Activated CD4-positive, alpha-beta T cell treated with anti-CD3 and anti-CD28 coated beads for 36 hours (primary cell): ENCODE data around the gene DTYMK. TPM values are rescaled to one million over a fixed set of nuclear protein-coding genes. Genes with fewer than 3 reads are reported as not detected.
A peak's percentile ranks its signal among the peaks of the same experiment; 100 is the strongest.

ENCODE experiments used
- ATAC-seq: fragments of 200-7000 bp; cut with Tn5 transposase; one replicate; pipeline ENCODE4 v1.10.0; 2021; ENCODE audit warnings: mild to moderate bottlenecking, moderate library complexity
- CTCF ChIA-PET: fragments of 350-600 bp; sonication (Branson Sonifier 250); formaldehyde crosslinking; loops from one replicate; lab custom pipeline; 2021; ENCODE audit warnings: antibody characterized with exemption; lab: Charles Lee
- POLR2A ChIA-PET: fragments of 350-600 bp; sonication (Branson Sonifier 250); formaldehyde crosslinking; loops from one replicate; lab custom pipeline; 2021; ENCODE audit warnings: antibody characterized with exemption, inconsistent platforms; lab: Charles Lee
- DNase-seq: peaks from one replicate; pipeline ENCODE4 v3.0.0-alpha.2; 2020
- H3K27ac Mint-ChIP-seq: one replicate; pipeline ENCODE4 v1.8.0; 2021; ENCODE audit warnings: mixed read lengths
- H3K27me3 Mint-ChIP-seq: one replicate; pipeline ENCODE4 v1.8.0; 2021; ENCODE audit warnings: mixed read lengths
- H3K36me3 Mint-ChIP-seq: one replicate; pipeline ENCODE4 v1.8.0; 2021; ENCODE audit warnings: low read depth, mixed read lengths
- H3K4me1 Mint-ChIP-seq: one replicate; pipeline ENCODE4 v1.8.0; 2021; ENCODE audit warnings: mixed read lengths
- H3K4me3 Mint-ChIP-seq: one replicate; pipeline ENCODE4 v1.8.0; 2021; ENCODE audit warnings: mild to moderate bottlenecking, moderate library complexity, mixed read lengths
- H3K9me3 Mint-ChIP-seq: one replicate; pipeline ENCODE4 v1.8.0; 2021; ENCODE audit warnings: low read depth, mixed read lengths
- intact Hi-C, 2 experiments: fragments of 100-400 bp; cut with DNase I in 1 of 2; cut with micrococcal nuclease in 1 of 2; formaldehyde crosslinking; loops; one replicate each; pipeline versions ENCODE4 v1.14.2 to v1.15.1; 2022 to 2024; cut with DNase I, micrococcal nuclease
- total RNA-seq, 2 experiments: library from RNA; stranded (reverse); gene quantifications; one replicate each; pipeline ENCODE4 v1.2.3, GENCODE V29; 2021

The DTYMK gene
- total RNA-seq, 2 experiments from 2014 or later = 79.8 to 93.1 TPM

DNA sequence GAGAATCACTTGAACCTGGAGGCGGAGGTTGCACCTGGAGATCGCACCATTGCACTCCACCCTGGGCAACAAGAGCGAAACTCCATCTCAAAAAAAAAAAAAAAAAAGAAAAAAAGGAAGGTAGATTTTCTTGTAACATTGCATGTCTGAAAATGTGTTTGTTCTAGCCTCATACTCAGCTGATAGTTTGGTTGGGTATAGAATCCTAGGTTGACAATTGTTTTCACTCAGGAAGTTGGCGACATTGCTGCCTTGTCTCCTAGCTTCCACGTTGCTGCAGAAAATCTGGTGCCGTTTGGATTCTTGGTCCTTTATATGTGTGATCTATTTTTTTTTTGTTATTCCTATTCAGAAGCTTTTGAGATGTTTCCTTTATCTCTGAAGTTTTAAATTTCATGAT is 19.9 kb upstream of the DTYMK start:
- Mint-ChIP-seq H3K4me3 (no peak overlapping the region), H3K4me1 (peaks cover 15% of the 10 kb centered on the region), H3K9me3 (no peaks in the 10 kb centered on the region), H3K27ac (no peak overlapping the region), H3K27me3 (no peaks in the 10 kb centered on the region), H3K36me3 (peaks cover 53% of the 10 kb centered on the region)
- ChIA-PET POLR2A (no interaction called here), CTCF (interaction anchor here (0.5 kb wide), 1 partner anchor 70 kb away, joined by 3 read pairs; no protein-coding TSS in a partner anchor)
- ATAC-seq = no peak
- intact Hi-C loops = no loop called here
- no peak for DNase-seq

- CTCF ChIA-PET = interaction anchor here (0.6 to 6.0 kb wide), 8 partner anchors 15 to 418 kb away, joined by 3 to 33 read pairs (median 4); partner anchors contain the start of genes D2HGDH and DTYMK
- Mint-ChIP-seq H3K9me3 (no peaks in the 10 kb centered on the region), H3K27me3 (no peaks in the 10 kb centered on the region), H3K4me3 (peak overlapping the region; percentile 86), H3K36me3 (peaks cover 36% of the 10 kb centered on the region), H3K27ac (peak overlapping the region; percentile 75), H3K4me1 (peaks cover 29% of the 10 kb centered on the region)
- intact Hi-C loops = loop anchor here in 1 of 2 experiments (5.0 kb wide), 1 partner anchor 346 kb away; the partner anchor contains the start of gene FARP2
- ATAC-seq (no peak), DNase-seq (no peak)
- POLR2A ChIA-PET = interaction anchor here (0.6 to 1.1 kb wide), 3 partner anchors 28 to 279 kb away, joined by 3 to 4 read pairs (median 3); no protein-coding TSS in a partner anchor
Observed at GRCh38 chr2:241703032-241703604, 16.5 kb upstream of the DTYMK start.

GRCh38 chr2:241702155-241703031 is 15.8 kb upstream of the DTYMK start:
- intact Hi-C loops = loop anchor here (1.0 to 5.0 kb wide), 9 partner anchors 28 to 1142 kb away; partner anchors contain the start of genes D2HGDH (in 2 of the 2), FARP2 (in 2 of the 2) and DUSP28 (in 1 of the 2)
- Mint-ChIP-seq H3K4me1 (peaks cover 29% of the 10 kb centered on the region), H3K27ac (peak overlapping the region; percentile 75), H3K4me3 (peak overlapping the region; percentile 86), H3K36me3 (peaks cover 31% of the 10 kb centered on the region), H3K9me3 (no peaks in the 10 kb centered on the region), H3K27me3 (no peaks in the 10 kb centered on the region)
- DNase-seq (peak; percentile 94), ATAC-seq (peak; percentile 70)
- ChIA-PET POLR2A (interaction anchor here (0.6 to 3.1 kb wide), 8 partner anchors 11 to 280 kb away, joined by 3 to 31 read pairs (median 4); partner anchors contain the start of genes ATG4B, D2HGDH, DTYMK and THAP4), CTCF (interaction anchor here (0.6 to 6.0 kb wide), 11 partner anchors 14 to 417 kb away, joined by 3 to 33 read pairs (median 3); partner anchors contain the start of genes D2HGDH, DTYMK and RTP5)

GRCh38 chr2:241701399-241702154 is 15.0 kb upstream of the DTYMK start, which contains the start of gene ING5:
Gene ING5, plus strand, starts transcription at chr2:241702039. Its CDS starts 27 bp downstream, at chr2:241702066.
- H3K9me3 Mint-ChIP-seq = no peaks in the 10 kb centered on the region
- ChIA-PET CTCF (interaction anchor here (0.6 to 6.0 kb wide), 8 partner anchors 14 to 388 kb away, joined by 3 to 33 read pairs (median 4); partner anchors contain the start of genes D2HGDH, DTYMK and RTP5), POLR2A (interaction anchor here (0.6 to 3.1 kb wide), 8 partner anchors 12 to 179 kb away, joined by 3 to 31 read pairs (median 4); partner anchors contain the start of genes ATG4B, D2HGDH, DTYMK and THAP4)
- ATAC-seq (peak; percentile 77), DNase-seq (peak; percentile 98)
- no peaks in the 10 kb centered on the region for H3K27me3 Mint-ChIP-seq
- H3K36me3 Mint-ChIP-seq = peaks cover 23% of the 10 kb centered on the region
- peaks cover 29% of the 10 kb centered on the region for H3K4me1 Mint-ChIP-seq
- peak within 1 kb of the TSS; percentile 77 for H3K27ac Mint-ChIP-seq
- intact Hi-C loops = loop anchor here (1.0 to 5.0 kb wide), 16 partner anchors 15 to 1141 kb away; partner anchors contain the start of genes D2HGDH (in 2 of the 2), DTYMK (in 2 of the 2), FARP2 (in 2 of the 2) and ATG4B (in 1 of the 2)
- peak within 1 kb of the TSS; percentile 86 for H3K4me3 Mint-ChIP-seq

GRCh38 chr2:241701149-241701398 is 14.5 kb upstream of the DTYMK start:
- POLR2A ChIA-PET = interaction anchor here (1.4 to 3.1 kb wide), 4 partner anchors 13 to 88 kb away, joined by 4 to 31 read pairs (median 14); partner anchors contain the start of genes ATG4B, D2HGDH, DTYMK and THAP4
- Mint-ChIP-seq H3K9me3 (no peaks in the 10 kb centered on the region), H3K36me3 (peaks cover 20% of the 10 kb centered on the region), H3K4me3 (peak overlapping the region; percentile 83), H3K27me3 (no peaks in the 10 kb centered on the region), H3K4me1 (peaks cover 29% of the 10 kb centered on the region), H3K27ac (peak overlapping the region; percentile 77)
- CTCF ChIA-PET = interaction anchor here (6.0 kb wide), 1 partner anchor 13 kb away, joined by 33 read pairs; the partner anchor contains the start of gene DTYMK
- intact Hi-C loops = loop anchor here (1.0 to 5.0 kb wide), 9 partner anchors 15 to 1135 kb away; partner anchors contain the start of genes DTYMK (in 2 of the 2), ATG4B (in 1 of the 2), FARP2 (in 1 of the 2) and HDLBP (in 1 of the 2)
- DNase-seq (no peak), ATAC-seq (no peak)

- H3K4me3 Mint-ChIP-seq = no peak overlapping the region
- no peaks in the 10 kb centered on the region for H3K9me3 Mint-ChIP-seq
- no peaks in the 10 kb centered on the region for H3K27me3 Mint-ChIP-seq
- intact Hi-C loops = loop anchor here in 1 of 2 experiments (1.0 kb wide), 1 partner anchor 8 kb away; no protein-coding TSS in a partner anchor
- ChIA-PET POLR2A (no interaction called here), CTCF (no interaction called here)
- ATAC-seq = no peak
- DNase-seq = no peak
- H3K4me1 Mint-ChIP-seq = peaks cover 15% of the 10 kb centered on the region
- H3K27ac Mint-ChIP-seq = no peak overlapping the region
- peaks cover 23% of the 10 kb centered on the region for H3K36me3 Mint-ChIP-seq
Observed at GRCh38 chr2:241695651-241696050, 9.0 kb upstream of the DTYMK start.

DNA sequence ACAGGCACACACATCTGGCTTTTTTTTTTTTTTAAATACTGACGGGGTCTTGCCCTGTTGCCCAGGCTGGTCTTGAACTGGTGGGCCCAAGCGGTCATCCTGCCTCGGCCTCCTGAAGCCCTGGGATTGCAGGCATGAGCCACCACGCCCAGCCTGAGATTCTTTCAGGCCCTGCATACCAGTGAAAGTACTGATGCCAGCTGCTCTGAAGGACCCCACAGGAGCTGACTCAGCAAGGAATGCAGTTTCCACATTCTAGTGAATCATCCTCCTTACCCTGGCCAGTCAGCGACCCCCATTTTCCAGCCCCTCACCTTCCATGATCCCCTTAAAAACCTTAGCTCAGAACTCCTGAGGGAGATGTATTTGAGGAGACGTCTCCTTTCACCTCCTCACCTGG is 5.8 kb upstream of the DTYMK start:
- H3K27me3 Mint-ChIP-seq = no peaks in the 10 kb centered on the region
- H3K9me3 Mint-ChIP-seq = no peaks in the 10 kb centered on the region
- no peak for DNase-seq
- no peak overlapping the region for H3K27ac Mint-ChIP-seq
- H3K36me3 Mint-ChIP-seq = peaks cover 34% of the 10 kb centered on the region
- H3K4me3 Mint-ChIP-seq = no peak overlapping the region
- intact Hi-C loops = no loop called here
- peaks cover 19% of the 10 kb centered on the region for H3K4me1 Mint-ChIP-seq
- no peak for ATAC-seq
- ChIA-PET POLR2A (interaction anchor here (0.6 kb wide), 1 partner anchor 307 kb away, joined by 3 read pairs; no protein-coding TSS in a partner anchor), CTCF (no interaction called here)

DNA sequence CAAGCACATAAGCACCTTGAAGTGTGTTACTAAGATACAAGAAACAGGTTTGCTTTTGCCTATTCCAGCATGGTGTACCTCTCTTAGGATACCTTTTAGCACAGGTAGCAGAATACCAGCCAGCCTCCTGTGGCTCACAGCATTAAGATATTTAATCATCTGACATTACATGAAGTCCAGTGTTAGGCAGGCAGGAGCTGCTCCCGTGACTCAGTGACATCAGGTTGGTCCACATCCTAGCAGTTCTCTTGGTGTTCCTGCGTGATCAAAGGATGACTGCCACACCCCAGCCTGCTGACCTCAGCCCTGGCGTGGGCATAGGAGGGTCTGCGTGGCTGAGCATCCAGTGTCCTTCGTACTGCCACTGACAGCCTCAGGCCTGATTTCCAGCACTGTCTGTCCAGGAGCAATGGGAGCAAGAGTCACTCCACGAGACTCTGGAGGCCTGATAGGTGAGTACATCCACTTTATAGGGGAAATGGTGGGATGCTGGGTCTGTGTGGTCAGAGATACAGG is 3.6 kb upstream of the DTYMK start:
- H3K36me3 Mint-ChIP-seq = peaks cover 39% of the 10 kb centered on the region
- H3K27ac Mint-ChIP-seq = no peak overlapping the region
- POLR2A ChIA-PET = no interaction called here
- intact Hi-C loops = no loop called here
- no peak for ATAC-seq
- H3K4me3 Mint-ChIP-seq = no peak overlapping the region
- no peaks in the 10 kb centered on the region for H3K9me3 Mint-ChIP-seq
- H3K27me3 Mint-ChIP-seq = no peaks in the 10 kb centered on the region
- peaks cover 27% of the 10 kb centered on the region for H3K4me1 Mint-ChIP-seq
- CTCF ChIA-PET = interaction anchor here (0.7 kb wide), 1 partner anchor 195 kb away, joined by 3 read pairs; no protein-coding TSS in a partner anchor
- DNase-seq = no peak

DNA sequence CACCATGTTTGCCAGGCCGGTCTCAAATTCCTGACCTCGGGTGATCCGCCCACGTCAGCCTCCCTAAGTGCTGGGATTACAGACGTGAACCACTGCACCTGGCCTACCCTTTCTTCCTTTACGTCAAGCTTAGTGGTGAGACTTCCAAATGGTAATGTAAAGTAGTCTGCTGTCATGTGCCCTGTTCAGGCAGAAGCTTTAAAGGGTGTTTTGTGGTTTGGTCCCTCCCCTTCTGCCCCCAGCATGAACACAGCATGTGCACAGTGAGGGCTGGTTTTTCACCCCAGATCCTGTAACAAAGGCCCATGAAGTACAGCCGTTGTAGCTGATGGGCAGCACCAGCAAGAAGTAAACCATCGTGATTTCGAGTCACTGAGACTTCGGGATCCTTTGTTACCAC is 2.7 kb upstream of the DTYMK start:
- Mint-ChIP-seq H3K27me3 (no peaks in the 10 kb centered on the region), H3K4me3 (peak overlapping the region; percentile 98), H3K36me3 (peaks cover 42% of the 10 kb centered on the region), H3K4me1 (peaks cover 30% of the 10 kb centered on the region), H3K27ac (peak overlapping the region; percentile 79), H3K9me3 (no peaks in the 10 kb centered on the region)
- peak; percentile 62 for DNase-seq
- intact Hi-C loops = loop anchor here (5.0 to 10.0 kb wide), 4 partner anchors 173 to 1122 kb away; partner anchors contain the start of genes HDLBP (in 1 of the 2), RNPEPL1 (in 1 of the 2) and SEPTIN2 (in 1 of the 2)
- no peak for ATAC-seq
- ChIA-PET CTCF (interaction anchor here (0.5 to 3.6 kb wide), 4 partner anchors 12 to 189 kb away, joined by 3 to 33 read pairs (median 4); partner anchors contain the start of gene ING5), POLR2A (interaction anchor here (2.6 to 3.6 kb wide), 2 partner anchors 9 to 12 kb away, joined by 10 to 31 read pairs; partner anchors contain the start of gene ING5)
